ENCODE measurements around the gene ADAM30.

DNA sequence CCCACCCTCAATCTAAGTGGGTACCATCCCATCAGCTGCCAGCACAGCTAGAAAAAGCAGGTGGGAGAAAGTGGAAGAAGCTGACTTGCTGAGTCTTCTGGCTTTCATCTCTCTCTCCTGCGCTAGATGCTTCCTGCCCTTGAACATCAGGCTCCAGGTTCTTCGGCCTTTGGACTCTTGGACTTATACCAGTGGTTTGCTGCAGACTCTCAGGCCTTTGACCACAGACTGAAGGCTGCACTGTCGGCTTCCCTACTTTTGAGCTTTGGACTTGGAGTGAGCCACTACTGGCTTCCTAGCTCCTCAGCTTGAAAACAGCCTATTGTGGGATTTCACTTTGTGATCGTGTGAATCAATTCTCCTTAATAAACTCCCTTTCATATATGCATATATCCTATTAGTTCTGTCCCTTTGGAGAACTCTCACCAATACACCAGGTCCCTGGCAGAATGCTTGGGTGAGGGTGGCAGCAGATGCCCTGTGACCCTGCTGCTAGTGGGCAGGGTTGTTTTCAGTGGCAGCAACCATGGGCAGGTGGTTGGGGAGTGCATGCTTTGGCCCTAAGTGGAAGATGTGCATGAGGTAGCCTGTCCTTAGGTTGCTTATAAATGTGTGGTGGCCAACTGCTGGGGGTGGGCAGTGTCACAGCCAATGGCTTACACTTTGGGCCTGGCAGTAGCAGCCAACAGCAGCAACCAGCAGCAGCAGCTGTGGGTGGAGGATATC lies 10.8 kb upstream of the ADAM30 start:
- TF ChIP-seq, protein P1, sequence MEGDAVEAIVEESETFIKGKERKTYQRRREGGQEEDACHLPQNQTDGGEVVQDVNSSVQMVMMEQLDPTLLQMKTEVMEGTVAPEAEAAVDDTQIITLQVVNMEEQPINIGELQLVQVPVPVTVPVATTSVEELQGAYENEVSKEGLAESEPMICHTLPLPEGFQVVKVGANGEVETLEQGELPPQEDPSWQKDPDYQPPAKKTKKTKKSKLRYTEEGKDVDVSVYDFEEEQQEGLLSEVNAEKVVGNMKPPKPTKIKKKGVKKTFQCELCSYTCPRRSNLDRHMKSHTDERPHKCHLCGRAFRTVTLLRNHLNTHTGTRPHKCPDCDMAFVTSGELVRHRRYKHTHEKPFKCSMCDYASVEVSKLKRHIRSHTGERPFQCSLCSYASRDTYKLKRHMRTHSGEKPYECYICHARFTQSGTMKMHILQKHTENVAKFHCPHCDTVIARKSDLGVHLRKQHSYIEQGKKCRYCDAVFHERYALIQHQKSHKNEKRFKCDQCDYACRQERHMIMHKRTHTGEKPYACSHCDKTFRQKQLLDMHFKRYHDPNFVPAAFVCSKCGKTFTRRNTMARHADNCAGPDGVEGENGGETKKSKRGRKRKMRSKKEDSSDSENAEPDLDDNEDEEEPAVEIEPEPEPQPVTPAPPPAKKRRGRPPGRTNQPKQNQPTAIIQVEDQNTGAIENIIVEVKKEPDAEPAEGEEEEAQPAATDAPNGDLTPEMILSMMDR (IDR thresholded peaks at IDR 0.05), result no peak
- TF ChIP-seq POLR2A (IDR thresholded peaks at IDR 0.05) (no peak), POLR2AphosphoS5 (IDR thresholded peaks at IDR 0.05) (no peak)
